ENCODE measurements around the gene ZFY.

ZFY gene

GRCh38 chrY:2913066-2913815 is 21.9 kb upstream of the ZFY start:
- TF ChIP-seq, protein P1, sequence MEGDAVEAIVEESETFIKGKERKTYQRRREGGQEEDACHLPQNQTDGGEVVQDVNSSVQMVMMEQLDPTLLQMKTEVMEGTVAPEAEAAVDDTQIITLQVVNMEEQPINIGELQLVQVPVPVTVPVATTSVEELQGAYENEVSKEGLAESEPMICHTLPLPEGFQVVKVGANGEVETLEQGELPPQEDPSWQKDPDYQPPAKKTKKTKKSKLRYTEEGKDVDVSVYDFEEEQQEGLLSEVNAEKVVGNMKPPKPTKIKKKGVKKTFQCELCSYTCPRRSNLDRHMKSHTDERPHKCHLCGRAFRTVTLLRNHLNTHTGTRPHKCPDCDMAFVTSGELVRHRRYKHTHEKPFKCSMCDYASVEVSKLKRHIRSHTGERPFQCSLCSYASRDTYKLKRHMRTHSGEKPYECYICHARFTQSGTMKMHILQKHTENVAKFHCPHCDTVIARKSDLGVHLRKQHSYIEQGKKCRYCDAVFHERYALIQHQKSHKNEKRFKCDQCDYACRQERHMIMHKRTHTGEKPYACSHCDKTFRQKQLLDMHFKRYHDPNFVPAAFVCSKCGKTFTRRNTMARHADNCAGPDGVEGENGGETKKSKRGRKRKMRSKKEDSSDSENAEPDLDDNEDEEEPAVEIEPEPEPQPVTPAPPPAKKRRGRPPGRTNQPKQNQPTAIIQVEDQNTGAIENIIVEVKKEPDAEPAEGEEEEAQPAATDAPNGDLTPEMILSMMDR (conservative IDR thresholded peaks at IDR 0.05; ENCODE audit: low read length) = peak; percentile 61
- DNase-seq (ENCODE audit: low read depth) = peak; percentile 72
- no peak overlapping the region for H3K4me3 ChIP-seq (ENCODE audit: low read length)

GRCh38 chrY:2934078-2934477 is 1.1 kb upstream of the ZFY start:
- TF ChIP-seq, protein P1 (conservative IDR thresholded peaks at IDR 0.05; ENCODE audit: low read length) = no peak
- peak overlapping the region; percentile 76 for H3K4me3 ChIP-seq (ENCODE audit: low read length)
- DNase-seq (ENCODE audit: low read depth) = no peak

DNA sequence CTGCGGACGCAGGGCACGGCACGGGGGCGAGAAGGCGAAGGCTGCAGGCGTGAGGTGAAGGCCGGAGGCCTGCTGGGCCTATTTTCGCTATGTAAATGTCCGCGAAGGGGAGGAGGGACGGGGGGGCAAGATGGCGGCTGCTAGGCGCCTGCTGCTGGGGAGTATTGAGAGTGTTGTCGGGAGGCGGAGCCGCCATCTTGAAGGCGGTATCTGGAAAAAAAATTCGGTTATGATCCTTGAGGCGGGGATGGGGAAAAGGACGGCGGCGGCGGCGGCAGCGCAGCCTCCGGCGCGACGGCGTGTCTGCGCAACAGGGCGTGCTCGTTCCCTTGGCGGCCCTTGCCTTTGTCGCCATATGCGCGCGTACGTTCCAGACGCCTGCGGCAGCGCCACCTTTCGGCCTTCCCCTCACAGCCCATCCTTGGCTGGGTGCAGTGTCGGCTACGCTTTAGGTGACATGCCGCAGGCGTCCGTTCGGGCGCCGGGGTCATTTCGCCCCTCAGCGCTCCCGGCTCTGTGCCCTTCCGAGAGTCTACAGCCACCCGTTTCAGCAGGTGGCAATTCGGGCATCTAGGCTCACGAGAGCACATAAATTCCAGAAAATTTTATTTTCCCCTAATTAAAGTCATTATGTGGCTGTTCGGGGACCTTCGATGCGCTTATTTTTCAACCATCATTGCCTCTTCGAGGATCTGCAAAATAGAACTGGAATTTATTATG is 695 bp downstream of the ZFY start:
- peak; percentile 94 for DNase-seq (ENCODE audit: low read depth)
- TF ChIP-seq, protein P1 (conservative IDR thresholded peaks at IDR 0.05; ENCODE audit: low read length) = peak; percentile 67
- H3K4me3 ChIP-seq (ENCODE audit: low read length) = peak overlapping the region; percentile 76

- peak overlapping the region; percentile 76 for H3K4me3 ChIP-seq (ENCODE audit: low read length)
- no peak for DNase-seq (ENCODE audit: low read depth)
- TF ChIP-seq, protein P1 (conservative IDR thresholded peaks at IDR 0.05; ENCODE audit: low read length) = no peak
Observed at GRCh38 chrY:2936436-2936750, 1.2 kb downstream of the ZFY start.

- TF ChIP-seq, protein P1 (conservative IDR thresholded peaks at IDR 0.05; ENCODE audit: low read length) = no peak
- no peak for DNase-seq (ENCODE audit: low read depth)
- peak overlapping the region; percentile 76 for H3K4me3 ChIP-seq (ENCODE audit: low read length)
Observed at GRCh38 chrY:2937149-2937548, 2.0 kb downstream of the ZFY start.

DNA sequence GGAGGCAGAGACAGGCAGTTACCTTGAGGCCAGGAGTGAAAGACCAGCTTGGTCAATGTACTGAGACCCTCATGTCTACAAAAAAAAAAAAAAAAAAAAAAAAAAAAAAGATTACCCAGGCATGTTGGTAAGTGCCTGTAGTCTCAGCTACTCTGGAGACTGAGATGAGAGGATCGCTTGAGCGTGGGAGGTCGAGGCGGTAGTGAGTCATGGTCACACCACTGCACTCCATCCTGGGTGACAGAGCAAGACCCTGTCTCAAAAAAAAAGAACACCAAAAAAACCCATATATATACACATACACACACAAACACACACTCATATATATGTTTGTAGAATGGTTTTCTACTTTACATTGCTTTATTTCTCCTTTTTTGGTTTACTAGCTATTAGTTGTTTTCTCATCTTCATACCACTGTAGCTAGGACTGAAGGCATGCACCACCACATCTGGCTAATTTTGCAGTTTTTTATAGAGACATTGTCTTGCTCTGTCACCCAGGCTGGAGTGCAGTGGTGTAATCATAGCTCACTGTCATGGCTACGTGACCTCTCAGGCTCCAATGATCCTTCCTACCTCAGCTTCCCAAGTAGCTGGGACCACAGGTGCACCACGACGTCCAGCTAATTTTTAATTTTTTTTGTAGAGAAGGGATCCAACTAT is 14.5 kb downstream of the ZFY start:
- no peak for DNase-seq (ENCODE audit: low read depth)
- H3K4me3 ChIP-seq (ENCODE audit: low read length) = no peak overlapping the region
- TF ChIP-seq, protein P1 (conservative IDR thresholded peaks at IDR 0.05; ENCODE audit: low read length) = no peak
